Stimulated activated CD4-positive, alpha-beta T cell treated with anti-CD3 and anti-CD28 coated beads, Interleukin-15, amount 100 ng/mL, for 24 hours (primary cell): ENCODE measurements around the gene FHOD1.

Experiments
- DNase-seq: peaks from one replicate; pipeline ENCODE4 v3.0.0-alpha.2; 2020

Gene FHOD1

GRCh38 chr16:67248401-67249177, 1.3 kb upstream of the FHOD1 start, which contains the start of gene SLC9A5:
Gene SLC9A5, plus strand, starts transcription at chr16:67248979. Its CDS starts 36 bp downstream, at chr16:67249015.
- peak; percentile 52 for DNase-seq

GRCh38 chr16:67248073-67248400, 756 bp upstream of the FHOD1 start:
- no peak for DNase-seq

- DNase-seq = no peak
These were observed 507 bp downstream of the FHOD1 start for GRCh38 chr16:67246756-67247191.

- DNase-seq = peak; percentile 73
These were observed 1.1 kb downstream of the FHOD1 start for GRCh38 chr16:67246081-67246755.

GRCh38 chr16:67245674-67246080, 1.6 kb downstream of the FHOD1 start:
- no peak for DNase-seq

GRCh38 chr16:67245186-67245585, 2.1 kb downstream of the FHOD1 start:
- DNase-seq = no peak

GRCh38 chr16:67244387-67245185, 2.7 kb downstream of the FHOD1 start:
- peak; percentile 87 for DNase-seq

- DNase-seq = no peak
These were observed 3.8 kb downstream of the FHOD1 start for GRCh38 chr16:67243481-67243880.

DNA sequence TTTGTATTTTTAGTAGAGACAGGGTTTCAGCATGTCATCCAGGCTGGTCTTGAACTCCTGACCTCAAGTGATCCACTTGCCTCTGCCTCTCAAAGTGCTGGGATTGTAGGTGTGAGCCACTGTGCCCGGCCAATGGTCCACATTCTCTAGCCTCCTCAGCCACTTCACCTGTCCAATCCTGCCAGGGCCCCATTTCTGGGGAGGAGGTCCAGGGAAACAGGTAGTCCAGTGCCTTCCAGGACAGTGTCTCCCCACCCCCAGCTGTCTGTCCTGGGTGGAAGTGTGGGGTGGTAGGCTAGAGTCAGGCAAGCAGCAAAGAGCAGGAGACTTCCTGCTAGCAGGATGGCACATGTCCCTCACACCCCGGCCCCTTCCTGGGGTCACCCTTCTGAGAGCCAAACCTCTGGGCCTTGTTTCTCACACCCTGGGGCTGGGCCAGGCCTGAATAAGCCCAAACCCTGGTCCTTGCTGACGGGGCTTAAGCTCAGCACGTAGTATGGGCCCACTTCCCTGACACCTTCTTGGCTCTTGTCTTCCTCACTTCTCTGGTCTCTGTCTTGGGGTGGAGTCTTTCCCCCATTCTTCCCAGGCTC, 5.0 kb downstream of the FHOD1 start:
- no peak for DNase-seq

- no peak for DNase-seq
These were observed 6.0 kb downstream of the FHOD1 start for GRCh38 chr16:67241008-67241900.

GRCh38 chr16:67240506-67240905, 6.8 kb downstream of the FHOD1 start:
- DNase-seq = no peak

GRCh38 chr16:67238806-67239470, 8.3 kb downstream of the FHOD1 start:
- DNase-seq = no peak

DNA sequence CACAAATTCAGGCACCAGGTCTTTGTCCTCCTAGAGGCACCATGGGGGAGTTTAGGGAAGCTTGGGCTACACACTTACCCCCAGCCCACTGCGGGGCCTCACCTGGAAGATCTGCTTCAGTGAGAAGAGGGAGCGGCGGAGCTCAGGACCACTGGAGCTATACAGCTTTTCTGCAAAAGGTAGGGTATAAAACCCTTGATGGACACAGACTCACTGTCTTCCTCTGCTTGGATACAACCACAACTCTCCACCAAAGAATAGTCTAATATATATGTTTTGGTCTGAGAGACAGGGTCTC, 9.1 kb downstream of the FHOD1 start:
- DNase-seq = no peak

DNA sequence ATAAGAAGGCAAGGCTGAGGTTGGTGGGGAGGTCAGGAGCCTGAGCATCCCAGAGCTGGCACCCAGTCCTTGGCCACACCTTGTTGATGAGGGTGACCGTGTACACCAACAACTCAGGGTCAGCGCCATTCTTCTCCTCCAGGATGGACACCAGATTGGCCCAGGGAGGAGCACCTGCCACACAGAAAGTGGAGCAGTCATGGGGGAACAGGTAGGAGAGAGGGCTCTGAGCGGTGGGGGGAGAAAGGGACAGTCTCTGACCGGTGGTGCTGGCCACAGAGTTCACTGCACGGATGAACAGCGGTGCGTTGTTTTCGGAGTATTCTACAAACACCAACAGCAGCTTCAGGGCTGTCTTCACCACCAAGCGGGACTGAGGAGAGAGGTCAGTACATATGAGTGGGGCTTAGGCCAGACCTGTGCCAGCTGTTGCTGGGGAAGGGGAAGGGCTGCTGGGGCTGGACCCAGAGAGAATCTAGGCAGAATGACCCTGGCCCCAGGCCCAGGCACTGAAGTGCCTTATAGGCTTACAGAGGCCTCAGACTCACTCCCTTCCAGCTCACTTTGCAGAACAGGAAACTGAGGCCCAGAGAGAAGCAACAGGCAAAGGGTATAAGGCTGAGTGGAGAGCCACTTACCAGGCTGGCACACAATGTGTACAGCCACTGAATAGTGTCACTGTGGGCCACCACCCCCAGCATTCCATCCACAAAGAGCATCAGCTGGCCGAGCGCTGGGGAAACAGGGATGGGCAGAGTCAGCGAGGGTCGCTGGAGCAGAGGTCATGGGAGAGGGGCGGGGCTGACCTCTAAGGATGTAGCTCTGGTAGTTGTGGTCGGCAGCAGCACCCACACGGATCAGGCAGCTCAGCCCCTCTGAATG, 9.6 kb downstream of the FHOD1 start:
- DNase-seq = no peak

GRCh38 chr16:67236563-67237395, 10.5 kb downstream of the FHOD1 start:
- DNase-seq = peak; percentile 82

- DNase-seq = peak; percentile 48
These were observed 11.3 kb downstream of the FHOD1 start for GRCh38 chr16:67235816-67236562.

GRCh38 chr16:67234180-67234597, 13.1 kb downstream of the FHOD1 start:
- DNase-seq = no peak

GRCh38 chr16:67233596-67233995, 13.7 kb downstream of the FHOD1 start:
- DNase-seq = no peak
